ENCODE results near the gene JMJD4.
A peak's percentile ranks its signal among the peaks of the same experiment; 100 is the strongest.
"Not testable (repeated sequence)": the region's sequence is repeated elsewhere in the genome, so short reads cannot be mapped to it uniquely, and the experiment has no call there.

JMJD4 gene

DNA sequence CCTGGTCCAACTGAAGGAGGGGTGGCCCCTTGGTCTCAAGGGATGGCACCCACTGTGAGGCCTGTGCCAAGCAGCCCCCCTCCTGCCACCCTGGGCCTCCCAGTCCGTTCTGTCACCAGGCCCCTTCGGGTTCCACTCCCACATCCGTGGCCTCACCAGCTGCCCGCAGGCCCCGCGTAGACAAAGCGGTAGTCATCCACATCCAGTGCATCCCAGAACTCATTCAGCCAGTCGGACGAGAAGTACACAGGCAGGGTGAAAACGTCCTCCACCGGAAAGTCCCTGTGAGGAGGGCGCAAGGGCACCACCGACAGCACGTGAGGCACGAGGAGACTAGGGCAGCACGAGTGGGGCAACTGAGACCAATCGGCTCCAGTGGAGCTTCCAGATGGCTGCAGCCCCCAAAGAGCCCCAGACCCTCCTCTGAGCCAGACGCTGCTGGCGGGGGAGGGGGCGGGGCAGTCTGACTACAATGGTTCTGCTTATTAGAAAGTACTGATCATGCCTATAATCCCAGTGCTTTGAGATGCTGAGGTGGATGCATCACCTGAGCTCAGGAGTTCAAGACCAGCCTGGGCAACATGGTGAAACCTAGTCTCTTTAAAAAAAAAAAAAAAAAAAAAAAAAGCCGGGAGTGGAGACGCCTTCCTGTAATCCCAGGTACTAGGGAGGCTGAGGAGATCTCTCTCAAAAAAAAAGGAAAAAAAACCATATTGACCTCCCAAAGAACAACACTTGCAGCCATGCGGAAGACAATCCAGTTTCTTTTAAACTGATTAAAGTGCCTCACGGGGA is 1.2 kb downstream of the JMJD4 start:
- no peak for DNase-seq

DNA sequence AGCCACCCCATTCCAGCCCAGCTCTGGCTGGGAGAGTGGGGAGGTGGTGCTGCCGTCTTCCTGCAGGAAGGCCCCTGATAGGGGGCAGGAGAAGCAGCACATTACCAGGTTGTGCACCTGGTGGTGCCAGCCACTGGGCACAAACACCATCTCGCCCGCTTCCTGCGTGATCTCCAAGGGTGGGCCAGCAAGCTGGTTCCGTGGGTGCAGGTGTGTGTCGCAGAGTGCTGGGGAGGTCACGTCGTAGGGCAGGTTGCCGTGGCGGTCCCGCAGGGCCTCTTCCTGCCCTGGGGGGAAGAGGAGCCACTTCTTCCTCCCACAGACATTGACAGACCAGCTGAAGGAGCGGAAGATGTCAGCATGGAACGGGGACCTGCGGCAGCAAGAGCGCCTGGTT is 1.8 kb downstream of the JMJD4 start:
- DNase-seq: no peak

DNA sequence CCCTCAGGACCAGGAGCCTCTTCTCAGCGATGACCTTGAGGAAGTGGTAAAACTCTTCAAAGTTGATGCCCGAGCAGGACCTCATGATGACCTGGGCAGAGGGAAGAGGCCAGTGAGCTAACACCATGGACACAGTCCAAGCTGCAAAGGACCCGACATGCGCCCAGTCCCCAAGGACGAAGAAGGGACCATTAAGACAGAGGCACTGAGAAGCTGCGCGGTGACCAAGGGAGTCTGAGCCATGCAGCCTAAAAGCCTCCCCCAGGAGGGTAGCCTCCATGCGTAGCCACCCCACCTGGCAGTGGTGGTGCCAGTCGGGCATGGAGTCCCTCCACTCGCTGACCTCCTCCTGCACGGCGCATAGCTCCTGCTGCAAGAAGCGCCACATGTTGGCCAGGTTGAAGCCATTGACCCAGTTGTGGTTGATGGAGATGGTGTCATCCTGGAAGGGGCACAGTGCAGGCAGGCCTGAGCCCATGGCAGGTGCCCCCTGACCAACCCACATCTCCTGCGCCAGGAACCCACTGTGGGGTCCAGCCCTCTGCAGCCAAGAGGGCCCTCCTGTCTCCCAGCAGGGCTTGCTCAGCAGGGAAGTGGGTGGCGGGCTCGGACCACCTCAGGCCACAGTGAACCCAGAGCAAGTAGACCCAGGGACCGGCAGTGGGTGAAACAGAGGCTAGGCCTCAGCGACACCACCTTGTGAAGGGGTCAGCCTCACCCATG is 2.4 kb downstream of the JMJD4 start:
- no peak for DNase-seq

DNA sequence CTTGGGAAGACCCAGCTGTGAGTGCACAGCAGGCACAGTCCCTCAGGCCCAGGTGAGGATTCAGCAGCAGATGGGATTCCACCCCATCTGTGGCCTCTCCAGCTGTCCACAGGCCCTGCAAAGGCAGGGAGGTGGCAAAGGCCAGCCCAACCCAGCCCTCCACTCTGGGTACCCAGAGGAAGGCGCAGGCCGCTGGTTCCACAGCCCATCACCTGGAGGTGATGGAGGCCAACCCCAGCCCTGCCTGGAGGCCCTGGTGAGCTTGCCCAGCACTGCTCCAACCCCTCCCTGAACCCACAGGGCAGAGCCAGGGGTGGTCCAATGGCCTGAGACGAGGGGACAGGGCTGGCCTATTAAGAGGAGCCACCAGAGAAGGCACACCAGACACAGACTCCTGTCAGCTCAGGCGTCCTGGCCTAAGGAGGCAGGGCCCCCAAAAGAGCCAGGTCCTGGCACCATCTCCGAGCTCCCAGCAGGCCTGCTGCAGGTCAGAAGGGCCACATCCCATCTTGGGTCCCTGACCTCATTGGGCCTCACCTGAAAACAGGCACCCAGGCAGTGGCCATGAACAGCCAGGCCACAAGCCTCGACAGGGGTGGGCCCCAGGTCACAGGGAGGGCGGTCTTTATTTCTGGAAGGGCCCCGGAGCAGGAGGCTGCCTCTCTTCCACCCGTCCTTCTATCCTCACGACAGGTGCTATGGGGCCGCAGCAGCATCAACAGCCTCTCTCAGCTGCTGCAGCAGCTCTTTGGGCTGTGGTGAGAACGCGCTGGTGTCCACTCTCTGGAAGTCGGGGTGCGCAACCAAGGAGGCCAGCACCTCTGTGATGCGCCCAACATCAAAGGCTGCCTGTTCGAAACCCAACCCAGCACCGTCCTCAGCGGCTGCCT is 3.2 kb downstream of the JMJD4 start:
- no peak for DNase-seq

DNA sequence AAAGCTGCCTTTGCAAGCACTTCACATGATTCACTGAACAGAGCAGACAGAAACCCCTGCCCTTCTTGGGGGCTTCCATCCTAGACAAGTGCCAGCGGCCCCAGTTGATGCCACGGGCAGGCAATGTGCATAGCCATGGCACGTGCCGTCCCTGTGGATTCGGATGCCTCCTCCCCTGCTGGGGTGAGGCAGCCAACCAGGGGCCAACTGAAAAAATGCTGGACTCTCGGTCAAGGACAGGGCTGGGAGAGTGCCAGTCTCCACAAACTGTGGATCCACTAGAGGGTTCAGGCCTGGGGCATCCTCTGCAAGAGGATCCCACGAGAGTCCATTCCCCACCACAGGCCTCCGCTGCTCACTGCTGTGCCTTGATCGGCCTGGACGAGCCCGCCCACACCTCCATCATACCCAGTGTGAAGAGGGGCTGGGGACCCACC is 3.8 kb downstream of the JMJD4 start:
- DNase-seq: no peak

DNA sequence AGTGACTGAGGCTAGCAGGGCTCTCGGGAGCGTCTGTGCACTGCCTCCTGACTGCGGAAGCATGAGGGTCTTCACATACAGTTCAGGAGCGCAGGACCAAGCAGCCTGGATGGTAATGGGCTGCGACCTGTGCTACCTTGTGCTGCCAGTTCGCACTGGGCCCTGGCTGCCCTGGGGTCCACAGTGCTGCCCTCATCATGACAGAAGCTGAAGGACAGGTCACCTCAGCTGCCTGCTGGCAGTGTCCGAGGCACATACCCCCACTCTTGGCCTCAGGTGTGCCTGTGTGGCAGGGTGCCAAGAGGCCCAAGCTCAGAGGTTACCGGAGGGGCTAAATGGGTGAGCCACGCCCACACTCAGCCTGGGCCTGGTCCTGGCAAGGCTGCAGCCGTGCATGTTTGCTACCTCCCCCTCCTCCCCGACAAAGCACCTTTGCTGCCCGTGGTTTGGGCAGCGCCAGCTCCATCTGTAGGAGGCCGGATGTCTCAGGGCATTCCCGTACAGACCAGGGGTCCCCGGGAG is 4.4 kb downstream of the JMJD4 start:
- DNase-seq: peak in 2 of 58 donors; percentile 14 to 29

DNA sequence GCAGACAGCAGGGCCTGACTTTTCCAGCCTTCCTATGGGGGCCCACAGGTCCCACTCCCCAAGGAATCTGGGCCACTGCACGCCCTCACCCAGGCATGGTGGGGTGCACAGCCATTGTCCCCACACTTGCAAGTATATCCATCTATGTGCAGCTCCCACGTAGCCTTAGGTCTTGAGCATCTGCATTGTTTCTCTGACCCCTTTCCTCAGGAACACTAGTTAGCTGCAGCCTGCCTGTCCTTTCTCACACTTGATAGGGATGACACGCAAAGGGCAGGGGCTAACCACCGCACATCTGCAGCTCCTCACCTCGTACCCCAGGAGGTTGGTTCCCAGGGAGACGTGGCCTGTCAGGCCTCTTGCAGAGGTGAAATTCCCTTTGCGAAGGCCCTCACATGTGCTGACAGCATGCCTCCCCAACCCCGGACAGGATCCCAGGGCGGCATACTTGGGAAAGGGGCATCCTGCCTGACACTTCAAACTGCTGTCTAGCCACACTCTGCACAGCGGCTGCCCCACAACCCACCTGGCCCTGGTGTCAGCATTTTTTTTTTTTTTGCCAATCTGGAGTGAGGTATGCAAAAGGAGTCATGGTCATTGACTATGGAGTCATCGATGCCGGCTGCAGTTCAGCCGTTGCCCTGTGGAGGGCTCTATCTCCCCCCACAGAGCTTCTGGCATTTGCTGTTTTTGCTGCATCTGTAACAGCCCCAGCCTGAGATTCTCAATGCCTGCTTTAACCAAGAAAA is 5.0 kb downstream of the JMJD4 start:
- DNase-seq: peak in 36 of 58 donors; percentile 11 to 75 (median 33)

DNA sequence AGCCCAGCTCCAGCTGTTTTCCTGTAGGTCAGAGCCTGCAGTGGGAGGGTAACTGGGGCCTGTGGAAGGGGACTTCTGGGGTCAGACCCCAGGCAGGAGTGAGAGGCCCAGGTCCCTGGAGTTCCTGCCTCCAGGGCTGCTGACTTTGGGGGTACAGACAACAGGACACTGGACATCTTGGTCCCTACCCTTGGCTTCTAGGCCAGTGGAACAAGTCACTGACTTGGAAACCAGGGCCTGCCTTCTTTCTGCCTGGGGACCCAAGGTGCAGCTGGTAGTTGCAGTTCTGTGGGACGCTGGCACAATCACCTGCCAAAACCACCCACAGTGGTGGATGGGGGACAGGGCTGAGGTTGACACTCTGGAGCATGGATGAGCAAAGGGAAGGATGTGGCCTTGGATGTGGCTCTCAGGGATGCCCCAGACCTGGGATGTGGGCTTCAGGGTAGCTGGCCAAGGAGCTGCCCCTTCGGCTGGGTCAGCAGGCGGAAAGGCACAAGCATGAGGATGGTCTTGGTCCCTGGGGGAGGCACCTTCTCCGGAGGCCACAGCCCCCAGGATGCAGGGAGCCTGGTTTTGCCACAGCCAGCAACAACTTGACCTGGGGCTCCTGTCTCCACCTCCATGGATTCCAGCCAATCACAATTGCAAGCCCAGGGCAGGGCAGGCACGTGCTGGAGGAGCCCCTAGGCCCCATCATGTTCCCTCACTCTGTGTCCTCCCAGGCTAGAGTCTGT is 5.8 kb downstream of the JMJD4 start:
- DNase-seq: no peak

DNA sequence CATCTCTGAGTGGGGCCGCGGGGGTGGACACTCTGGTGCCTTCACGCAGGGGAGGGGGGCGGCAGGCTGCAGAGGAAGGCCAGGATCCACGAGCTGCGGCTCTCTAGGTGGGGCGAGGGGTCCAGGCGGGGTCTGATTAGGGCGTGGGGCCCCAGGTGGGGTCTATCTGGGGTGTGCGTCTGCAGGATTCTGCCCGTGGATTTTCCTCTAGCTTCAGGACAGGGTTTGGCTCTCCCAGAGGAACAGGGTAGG is 6.3 kb downstream of the JMJD4 start:
- DNase-seq: no peak

DNA sequence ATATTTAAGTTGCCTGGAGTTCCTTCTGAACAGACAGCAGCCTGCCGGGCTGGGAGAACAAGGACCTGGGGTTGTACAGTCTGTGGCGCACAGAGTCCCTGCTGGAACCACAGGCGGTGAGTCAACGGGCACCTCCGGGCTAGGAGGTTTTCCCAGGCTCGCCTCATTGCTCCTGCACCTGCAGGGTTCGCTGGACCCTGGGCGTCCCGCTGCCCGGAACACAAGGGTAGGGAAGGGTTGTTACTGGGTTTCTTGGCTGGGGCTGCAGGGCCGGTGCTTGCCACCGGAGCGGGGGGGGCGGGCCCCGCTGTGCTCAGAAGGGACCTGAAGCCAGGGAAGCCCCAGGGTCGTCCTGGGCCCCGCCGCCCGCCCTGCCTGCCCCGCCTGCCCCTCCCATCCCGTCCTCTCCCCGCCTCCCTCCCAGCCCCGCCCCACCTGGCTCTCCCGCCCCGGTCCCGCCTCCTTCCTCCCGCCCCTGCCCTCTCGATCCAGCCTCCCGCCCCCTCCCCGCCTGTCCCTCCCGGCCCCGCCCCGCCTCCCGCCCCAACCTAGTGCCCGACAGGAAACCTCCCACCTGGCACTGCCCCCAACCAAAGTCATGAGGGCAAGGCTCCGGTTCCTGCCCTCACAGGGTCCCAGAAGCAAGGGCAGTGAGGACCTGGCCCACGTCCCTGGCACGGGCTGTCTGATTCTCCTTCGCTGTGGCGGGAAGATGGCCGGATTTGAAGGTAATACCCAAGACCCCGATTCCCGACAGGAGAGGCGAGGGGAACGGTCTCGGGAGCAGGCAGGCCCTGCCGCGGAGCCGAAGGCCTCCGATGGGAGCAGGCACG is 6.8 kb downstream of the JMJD4 start:
- peak in 33 of 58 donors; percentile 20 to 70 (median 42) for DNase-seq

DNA sequence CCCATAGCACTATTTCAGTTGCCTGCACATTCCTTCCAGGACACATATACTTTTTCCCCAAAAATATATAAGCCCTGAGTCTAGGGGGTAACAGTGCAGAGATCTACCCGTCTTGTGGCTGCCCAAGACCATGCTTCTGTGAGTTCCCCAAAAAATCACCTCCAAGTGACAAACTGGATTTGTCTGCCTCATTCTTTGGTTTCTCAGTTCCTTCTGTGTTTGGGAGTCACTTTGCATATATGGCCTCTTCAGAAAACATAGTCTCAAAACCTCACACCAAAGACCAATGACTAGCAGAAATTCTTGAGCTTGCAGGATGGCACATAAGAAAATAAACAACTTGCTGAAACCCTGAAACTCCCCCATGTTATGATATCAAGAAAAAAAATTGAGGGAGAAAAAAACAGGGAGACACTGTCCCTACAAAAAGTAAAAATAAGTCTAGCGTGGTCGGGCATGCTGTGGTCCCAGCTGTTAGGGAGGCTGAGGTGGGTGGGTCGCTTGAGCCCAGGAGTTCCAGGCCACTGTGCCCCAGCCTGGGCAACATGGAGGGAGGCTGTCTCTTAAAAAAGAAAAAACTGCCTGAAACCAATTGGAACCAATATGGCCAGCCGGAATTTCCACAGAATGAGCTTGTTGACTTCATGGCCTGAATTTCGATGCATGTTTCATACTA is 8.0 kb downstream of the JMJD4 start:
- DNase-seq: no peak

DNA sequence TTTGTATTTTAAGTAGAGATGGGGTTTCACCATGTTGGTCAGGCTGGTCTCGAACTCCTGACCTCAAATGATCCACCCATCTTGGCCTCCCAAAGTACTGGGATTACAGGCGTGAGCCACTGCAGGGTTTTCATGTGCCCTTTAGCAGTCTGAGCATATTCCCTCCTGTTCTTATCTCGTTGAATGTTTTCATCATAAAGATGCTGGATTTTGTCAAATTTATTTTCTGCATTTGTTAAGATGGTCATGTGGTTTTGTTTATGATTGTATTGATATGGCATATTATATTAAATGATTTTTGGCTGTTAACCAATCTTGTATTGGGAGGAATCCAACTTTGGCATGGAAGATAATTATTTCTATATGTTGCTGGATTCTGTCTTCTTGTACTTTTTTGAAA is 8.8 kb downstream of the JMJD4 start:
- no peak for DNase-seq

DNA sequence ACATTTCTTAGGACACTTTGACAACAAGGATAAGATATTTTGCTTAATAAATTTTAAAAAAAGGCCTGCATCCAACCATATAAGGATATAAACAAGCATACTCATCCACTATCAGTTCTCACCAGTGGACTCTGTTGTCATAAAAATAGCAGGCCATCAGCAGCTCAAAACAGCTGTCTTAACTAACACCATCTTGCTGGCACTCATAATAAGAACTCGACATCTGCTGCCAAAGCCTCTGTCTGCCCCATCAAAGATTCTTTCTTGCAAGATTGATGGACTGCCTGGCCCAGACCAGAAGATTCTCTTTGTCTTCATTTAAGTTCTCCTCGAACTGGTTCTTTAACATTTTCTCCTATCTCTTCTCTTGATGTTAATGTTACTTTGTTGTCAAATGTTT is 10.1 kb downstream of the JMJD4 start:
- no peak for DNase-seq

DNA sequence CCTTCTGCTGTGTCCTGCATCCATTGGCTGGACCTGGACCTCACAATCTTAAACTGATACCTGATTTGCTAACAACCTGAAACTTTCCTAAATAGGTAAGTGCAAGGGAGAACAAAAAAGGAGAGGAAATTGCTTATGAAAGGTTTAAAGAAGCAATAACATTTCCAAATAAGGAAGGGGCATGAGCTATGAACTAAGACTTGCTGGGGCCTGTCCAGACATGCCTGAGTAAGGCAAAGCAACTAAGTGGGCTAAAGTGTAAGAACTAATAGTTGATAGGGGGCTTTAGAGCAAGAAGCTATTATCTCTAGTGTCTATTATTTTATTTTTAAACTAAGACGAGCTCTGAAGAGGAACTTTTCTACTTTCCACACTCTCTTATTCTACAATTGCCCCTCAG is 11.6 kb downstream of the JMJD4 start:
- DNase-seq: no peak

DNA sequence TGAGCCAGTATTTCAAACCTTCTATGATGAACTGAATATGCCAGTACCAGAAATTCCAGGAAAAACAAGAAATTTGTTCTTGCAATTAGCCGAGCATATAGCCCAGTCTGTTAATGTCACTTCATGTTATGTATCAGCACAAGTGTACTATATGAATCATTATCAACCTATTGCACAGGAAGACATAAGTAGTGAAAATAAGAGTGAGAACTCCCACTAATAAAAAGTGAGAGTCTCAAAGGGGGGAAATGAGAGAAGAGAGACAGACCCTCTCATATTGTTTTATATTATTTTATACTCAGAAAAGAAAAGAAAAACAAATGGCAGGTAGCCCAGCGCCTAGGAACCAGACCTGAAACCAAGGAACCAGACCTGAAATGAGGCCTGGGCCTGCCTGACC is 16.2 kb downstream of the JMJD4 start:
- no peak for DNase-seq

DNA sequence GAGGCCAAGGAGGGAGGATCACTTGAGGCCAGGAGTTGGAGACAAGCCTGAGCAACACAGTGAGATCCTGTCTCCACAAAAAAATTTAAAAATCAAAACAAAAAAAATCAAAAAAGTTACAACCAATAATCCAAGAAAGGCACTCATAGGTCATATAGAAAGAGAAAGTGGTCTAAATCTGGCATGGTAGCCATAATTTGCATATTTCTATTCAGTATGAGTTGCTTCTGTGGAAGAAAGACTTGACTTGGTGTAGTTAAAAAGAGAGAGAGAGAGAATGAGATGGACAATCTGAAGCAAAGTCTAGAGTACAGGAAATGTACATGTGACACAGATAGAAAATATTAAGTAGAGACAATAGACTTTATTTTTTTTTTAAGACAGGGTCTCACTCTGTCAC is 22.5 kb downstream of the JMJD4 start:
- DNase-seq: no peak

DNA sequence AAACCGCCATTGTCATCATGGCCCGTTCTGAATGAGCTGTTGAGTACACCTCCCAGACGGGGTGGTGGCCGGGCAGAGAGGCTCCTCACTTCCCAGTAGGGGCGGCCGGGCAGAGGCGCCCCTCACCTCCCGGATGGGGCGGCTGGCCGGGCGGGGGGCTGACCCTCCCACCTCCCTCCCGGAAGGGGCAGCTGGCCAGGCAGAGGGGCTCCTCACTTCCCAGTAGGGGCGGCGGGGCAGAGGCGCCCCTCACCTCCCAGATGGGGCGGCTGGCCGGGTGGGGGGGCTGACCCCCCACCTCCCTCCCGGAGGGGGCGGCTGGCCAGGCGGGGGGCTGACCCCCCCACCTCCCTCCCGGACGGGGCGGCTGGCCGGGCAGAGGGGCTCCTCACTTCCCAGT is 24.6 kb downstream of the JMJD4 start:
- DNase-seq: not testable (repeated sequence)

DNA sequence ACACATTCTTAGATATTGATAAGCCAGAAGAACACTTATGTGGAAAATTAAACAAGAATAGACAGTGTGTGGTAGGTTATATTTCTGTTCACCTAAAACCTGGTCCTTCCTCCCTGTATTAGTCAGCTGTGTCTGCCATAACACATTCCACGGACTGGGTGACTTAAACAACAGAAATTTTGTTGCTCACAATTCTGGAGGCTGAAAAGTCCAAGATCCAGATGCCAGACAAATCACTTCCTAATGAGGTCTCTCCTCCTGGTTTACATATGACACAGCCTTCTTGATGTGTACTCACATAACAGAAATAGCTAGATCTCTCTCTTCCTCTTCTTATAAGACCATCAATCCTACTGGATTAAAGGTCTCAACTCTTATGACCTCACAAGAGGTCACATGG is 25.7 kb downstream of the JMJD4 start:
- DNase-seq: no peak

DNA sequence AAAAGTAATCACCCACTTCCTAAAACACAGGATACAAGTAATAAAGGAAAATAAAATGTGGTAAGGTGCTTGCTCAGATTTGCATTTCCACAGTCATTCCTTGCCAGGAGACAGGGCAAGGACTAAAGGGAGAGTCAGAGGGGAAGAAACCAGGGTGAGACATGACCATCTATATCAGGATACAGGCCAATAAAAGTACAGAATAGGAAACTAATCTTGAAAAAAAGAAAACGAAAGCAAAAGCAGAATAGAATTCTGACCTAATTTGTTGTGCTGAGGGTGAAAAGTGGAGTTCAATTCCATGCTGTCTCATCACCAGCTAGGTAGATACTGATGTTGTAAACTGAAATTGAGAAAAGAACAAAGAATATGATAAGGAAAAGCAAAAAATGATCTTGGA is 27.3 kb downstream of the JMJD4 start:
- DNase-seq: no peak
